Astrocyte (in vitro differentiated cells and primary cell): ENCODE results near the gene IGF2R. TPM values are rescaled to one million over a fixed set of nuclear protein-coding genes. Genes with fewer than 3 reads are reported as not detected.
A peak's percentile ranks its signal among the peaks of the same experiment; 100 is the strongest.

ENCODE experiments used
- DNase-seq: peaks from one replicate; pipeline ENCODE4 v3.0.0-alpha.2; 2010; ENCODE audit warnings: low read depth
- FAIRE-seq: peaks from 2 replicates; lab custom pipeline; 2011; peaks lifted over from hg19 to GRCh38; lab: Jason Lieb, UNC
- H2AFZ ChIP-seq: 2 replicates; pipeline ENCODE4 v1.6.0; 2012; ENCODE audit warnings: low read depth, low read length, inconsistent platforms
- H3K27ac ChIP-seq: 2 replicates; pipeline ENCODE4 v1.5.1; 2011; ENCODE audit warnings: low read depth, low read length, inconsistent platforms
- H3K27me3 ChIP-seq: 2 replicates; pipeline ENCODE4 v1.6.0; 2011; ENCODE audit warnings: low read length, inconsistent platforms; ENCODE audit not compliant: insufficient read depth
- H3K36me3 ChIP-seq: 2 replicates; pipeline ENCODE4 v1.5.1; 2011; ENCODE audit warnings: low read length, inconsistent platforms; ENCODE audit not compliant: insufficient read depth
- H3K4me1 ChIP-seq: 2 replicates; pipeline ENCODE4 v1.5.1; 2011; ENCODE audit warnings: low read length, inconsistent platforms; ENCODE audit not compliant: insufficient read depth
- H3K4me2 ChIP-seq: 2 replicates; pipeline ENCODE4 v1.6.0; 2012; ENCODE audit warnings: low read length, inconsistent platforms
- H3K4me3 ChIP-seq: 2 replicates; pipeline ENCODE4 v1.5.1; 2011; ENCODE audit warnings: low read depth, mild to moderate bottlenecking, low read length, inconsistent platforms; ENCODE audit not compliant: insufficient read depth
- H3K79me2 ChIP-seq: 2 replicates; pipeline ENCODE4 v1.6.0; 2012; ENCODE audit warnings: mild to moderate bottlenecking, low read length, inconsistent platforms; ENCODE audit not compliant: insufficient read depth
- H3K9ac ChIP-seq: 2 replicates; pipeline ENCODE4 v1.6.0; 2012; ENCODE audit warnings: mild to moderate bottlenecking, low read length, inconsistent platforms
- H3K9me3 ChIP-seq: 2 replicates; pipeline ENCODE4 v1.5.1; 2012; ENCODE audit warnings: low read depth, mild to moderate bottlenecking, low read length, inconsistent platforms; ENCODE audit not compliant: insufficient read depth
- H4K20me1 ChIP-seq: 2 replicates; pipeline ENCODE4 v1.6.0; 2012; ENCODE audit warnings: low read length, inconsistent platforms; ENCODE audit not compliant: insufficient read depth
- H3K27ac Mint-ChIP-seq: one replicate; pipeline ENCODE4 v1.8.0; 2021; ENCODE audit warnings: mild to moderate bottlenecking, mixed read lengths; ENCODE audit not compliant: unreplicated experiment
- H3K27me3 Mint-ChIP-seq: one replicate; pipeline ENCODE4 v1.8.0; 2021; ENCODE audit warnings: low read depth, mixed read lengths; ENCODE audit not compliant: unreplicated experiment
- H3K36me3 Mint-ChIP-seq: one replicate; pipeline ENCODE4 v1.8.0; 2021; ENCODE audit warnings: low read depth, mixed read lengths; ENCODE audit not compliant: unreplicated experiment
- H3K4me1 Mint-ChIP-seq: one replicate; pipeline ENCODE4 v1.8.0; 2021; ENCODE audit warnings: low read depth, mixed read lengths; ENCODE audit not compliant: unreplicated experiment
- H3K4me3 Mint-ChIP-seq: one replicate; pipeline ENCODE4 v1.8.0; 2021; ENCODE audit warnings: mild to moderate bottlenecking, moderate library complexity, mixed read lengths; ENCODE audit not compliant: unreplicated experiment
- H3K9me3 Mint-ChIP-seq: one replicate; pipeline ENCODE4 v1.8.0; 2021; ENCODE audit warnings: mild to moderate bottlenecking, mixed read lengths; ENCODE audit not compliant: unreplicated experiment
- EZH2 ChIP-seq: IDR thresholded peaks from 2 replicates; pipeline ENCODE4 v1.6.1; 2012; ENCODE audit warnings: mild to moderate bottlenecking, low read length, inconsistent platforms; ENCODE audit not compliant: insufficient read depth
- total RNA-seq: library from RNA; stranded (reverse); gene quantifications from 2 replicates; pipeline ENCODE4 v1.2.1, GENCODE V29; 2021
- TF ChIP-seq, protein P1 (sequence below): IDR thresholded peaks from 2 replicates; pipeline ENCODE4 v1.5.1; 2011; ENCODE audit warnings: low read depth, mild to moderate bottlenecking, inconsistent platforms, low read length, moderate library complexity; ENCODE audit not compliant: insufficient read depth

IGF2R gene
- total RNA-seq, 1 donor from 2014 or later, result 173 TPM

DNA sequence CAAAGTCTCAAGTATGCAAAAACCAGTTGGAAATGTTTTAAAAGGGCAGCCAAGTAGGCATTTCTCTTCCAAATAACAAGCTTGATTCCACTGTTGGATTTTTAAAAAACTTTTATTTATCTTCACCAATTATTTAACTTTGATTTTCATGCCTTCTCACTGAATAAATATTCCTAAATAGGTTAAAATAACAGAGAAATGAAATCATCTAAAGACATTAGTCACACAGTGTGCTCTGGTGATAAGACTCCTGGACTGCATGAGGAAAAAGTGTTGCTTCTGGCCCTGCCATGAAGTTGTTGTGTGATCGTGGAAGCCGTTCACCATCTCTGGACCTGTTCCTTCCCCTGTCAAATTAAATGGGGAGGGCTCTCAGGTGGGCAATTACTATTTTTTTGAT lies 33.8 kb upstream of the IGF2R start:
- Histone ChIP-seq H3K79me2 (no peaks in the 10 kb centered on the region), H3K9ac (no peak overlapping the region), H3K27ac (peak overlapping the region; percentile 60), H4K20me1 (no peaks in the 10 kb centered on the region), H3K4me2 (peak overlapping the region; percentile 53), H3K4me1 (peaks cover 8% of the 10 kb centered on the region), H3K9me3 (peaks cover 10% of the 10 kb centered on the region), H3K27me3 (peaks cover 2% of the 10 kb centered on the region), H2AFZ (no peak overlapping the region), H3K4me3 (no peak overlapping the region), H3K36me3 (no peaks in the 10 kb centered on the region)
- Mint-ChIP-seq H3K4me3 (no peak overlapping the region), H3K36me3 (no peaks in the 10 kb centered on the region), H3K9me3 (peaks cover 7% of the 10 kb centered on the region), H3K27ac (no peak overlapping the region), H3K27me3 (peaks cover 12% of the 10 kb centered on the region), H3K4me1 (peaks cover 11% of the 10 kb centered on the region)
- peak; percentile 68 for DNase-seq
- FAIRE-seq, result no peak
- TF ChIP-seq, protein P1, sequence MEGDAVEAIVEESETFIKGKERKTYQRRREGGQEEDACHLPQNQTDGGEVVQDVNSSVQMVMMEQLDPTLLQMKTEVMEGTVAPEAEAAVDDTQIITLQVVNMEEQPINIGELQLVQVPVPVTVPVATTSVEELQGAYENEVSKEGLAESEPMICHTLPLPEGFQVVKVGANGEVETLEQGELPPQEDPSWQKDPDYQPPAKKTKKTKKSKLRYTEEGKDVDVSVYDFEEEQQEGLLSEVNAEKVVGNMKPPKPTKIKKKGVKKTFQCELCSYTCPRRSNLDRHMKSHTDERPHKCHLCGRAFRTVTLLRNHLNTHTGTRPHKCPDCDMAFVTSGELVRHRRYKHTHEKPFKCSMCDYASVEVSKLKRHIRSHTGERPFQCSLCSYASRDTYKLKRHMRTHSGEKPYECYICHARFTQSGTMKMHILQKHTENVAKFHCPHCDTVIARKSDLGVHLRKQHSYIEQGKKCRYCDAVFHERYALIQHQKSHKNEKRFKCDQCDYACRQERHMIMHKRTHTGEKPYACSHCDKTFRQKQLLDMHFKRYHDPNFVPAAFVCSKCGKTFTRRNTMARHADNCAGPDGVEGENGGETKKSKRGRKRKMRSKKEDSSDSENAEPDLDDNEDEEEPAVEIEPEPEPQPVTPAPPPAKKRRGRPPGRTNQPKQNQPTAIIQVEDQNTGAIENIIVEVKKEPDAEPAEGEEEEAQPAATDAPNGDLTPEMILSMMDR, result no peak
- no peak for TF ChIP-seq EZH2

DNA sequence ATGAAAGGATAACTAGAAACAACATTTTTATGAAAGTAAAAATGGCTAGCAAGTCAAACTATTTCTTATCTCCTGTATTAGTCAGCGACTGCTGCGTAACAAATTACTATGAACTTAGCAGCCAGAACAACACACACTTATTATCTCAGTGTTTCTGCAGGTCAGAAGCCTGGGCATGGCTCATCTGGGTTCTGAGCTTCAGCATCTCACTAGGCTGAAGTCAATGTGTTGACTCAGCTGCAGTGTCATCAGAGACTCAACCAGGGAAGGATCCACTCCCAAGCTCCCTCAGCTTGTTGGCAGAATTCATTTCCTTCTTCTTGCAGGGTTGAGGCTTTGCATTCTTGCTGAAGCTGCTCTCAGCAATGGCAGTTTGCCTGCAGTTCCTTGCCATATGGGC lies 33.2 kb upstream of the IGF2R start:
- H3K4me1 Mint-ChIP-seq, result peaks cover 11% of the 10 kb centered on the region
- no peak overlapping the region for H2AFZ ChIP-seq
- H3K36me3 ChIP-seq, result no peaks in the 10 kb centered on the region
- no peaks in the 10 kb centered on the region for H4K20me1 ChIP-seq
- H3K4me3 ChIP-seq, result no peak overlapping the region
- H3K9me3 ChIP-seq, result peaks cover 10% of the 10 kb centered on the region
- peaks cover 8% of the 10 kb centered on the region for H3K4me1 ChIP-seq
- H3K79me2 ChIP-seq, result no peaks in the 10 kb centered on the region
- H3K9ac ChIP-seq, result no peak overlapping the region
- TF ChIP-seq, protein P1, result no peak
- no peak for TF ChIP-seq EZH2
- H3K27me3 Mint-ChIP-seq, result peaks cover 12% of the 10 kb centered on the region
- peak overlapping the region; percentile 53 for H3K4me2 ChIP-seq
- no peak overlapping the region for H3K4me3 Mint-ChIP-seq
- H3K27me3 ChIP-seq, result peaks cover 2% of the 10 kb centered on the region
- peaks cover 7% of the 10 kb centered on the region for H3K9me3 Mint-ChIP-seq
- DNase-seq, result peak; percentile 77
- no peak overlapping the region for H3K27ac Mint-ChIP-seq
- no peaks in the 10 kb centered on the region for H3K36me3 Mint-ChIP-seq
- peak overlapping the region; percentile 60 for H3K27ac ChIP-seq
- no peak for FAIRE-seq

DNA sequence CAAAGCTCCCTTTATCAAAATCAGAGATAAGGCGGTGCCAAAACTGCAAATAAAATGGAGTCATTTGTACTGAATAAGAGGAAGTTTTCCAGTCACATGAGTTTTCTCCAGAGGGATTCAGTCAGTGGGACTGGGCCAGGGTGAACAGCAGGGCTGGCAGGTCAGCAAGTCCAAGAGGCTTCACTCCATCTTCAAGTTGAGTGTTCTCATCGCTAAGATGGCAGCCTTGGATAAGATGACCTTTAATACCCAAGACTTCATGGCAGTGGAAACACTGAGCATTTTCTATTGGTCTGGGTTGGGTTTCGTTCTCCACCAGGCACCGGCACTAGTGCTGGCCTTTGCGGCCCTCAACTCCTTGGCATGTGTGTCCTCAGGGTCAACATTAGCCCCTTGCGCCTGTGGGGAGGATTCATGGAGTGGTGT lies 29.3 kb upstream of the IGF2R start:
- DNase-seq (peak; percentile 22), FAIRE-seq (no peak)
- no peak overlapping the region for H3K9ac ChIP-seq
- TF ChIP-seq, protein P1, result no peak
- TF ChIP-seq EZH2, result no peak
- H3K4me2 ChIP-seq, result no peak overlapping the region
- Mint-ChIP-seq H3K27me3 (peaks cover 4% of the 10 kb centered on the region), H3K9me3 (peaks cover 13% of the 10 kb centered on the region), H3K4me3 (no peak overlapping the region), H3K36me3 (no peaks in the 10 kb centered on the region), H3K4me1 (peaks cover 8% of the 10 kb centered on the region), H3K27ac (no peak overlapping the region)
- H3K36me3 ChIP-seq, result no peaks in the 10 kb centered on the region
- H2AFZ ChIP-seq, result no peak overlapping the region
- no peaks in the 10 kb centered on the region for H4K20me1 ChIP-seq
- peaks cover 2% of the 10 kb centered on the region for H3K27me3 ChIP-seq
- H3K27ac ChIP-seq, result no peak overlapping the region
- H3K79me2 ChIP-seq, result no peaks in the 10 kb centered on the region
- H3K9me3 ChIP-seq, result peaks cover 14% of the 10 kb centered on the region
- peaks cover 5% of the 10 kb centered on the region for H3K4me1 ChIP-seq
- H3K4me3 ChIP-seq, result no peak overlapping the region
